H1 (cell line): ENCODE data around the gene LIPG. TPM values are rescaled to one million over a fixed set of nuclear protein-coding genes. Genes with fewer than 3 reads are reported as not detected.

Source experiments
- CTCF ChIA-PET: fragments of 300-600 bp; sonication (Branson Sonifier 250); formaldehyde crosslinking; loops from one replicate; lab custom pipeline; 2021; ENCODE audit not compliant: partially characterized antibody; lab: Charles Lee
- POLR2A ChIA-PET: fragments of 300-600 bp; sonication (Branson Sonifier 250); formaldehyde crosslinking; loops from one replicate; lab custom pipeline; 2021; ENCODE audit warnings: inconsistent platforms; ENCODE audit not compliant: partially characterized antibody; lab: Charles Lee
- DNase-seq, 2 experiments: peaks; one replicate each; pipeline versions ENCODE4 v3.0.0 to v3.0.0-alpha.2; 2010 to 2022; ENCODE audit warnings: low spot score in 2 of 2, low read depth in 1 of 2, mixed read lengths in 1 of 2
- FAIRE-seq: peaks from 2 replicates; lab custom pipeline; 2011; peaks lifted over from hg19 to GRCh38; lab: Jason Lieb, UNC
- H2AFZ ChIP-seq: 2 replicates; pipeline ENCODE4 v1.8.1; 2012; ENCODE audit warnings: low read length, inconsistent platforms
- H2AK5ac ChIP-seq: 2 replicates; pipeline ENCODE4 v1.6.1; 2013; ENCODE audit warnings: low read depth, low read length
- H2BK120ac ChIP-seq: replicated peaks from 2 replicates; pipeline ENCODE3; 2013; ENCODE audit warnings: low read depth, low read length, inconsistent platforms
- H2BK12ac ChIP-seq: 2 replicates; pipeline ENCODE4 v1.6.1; 2013; ENCODE audit warnings: low read depth, low read length
- H2BK15ac ChIP-seq: 2 replicates; pipeline ENCODE4 v1.6.1; 2013; ENCODE audit warnings: low read length
- H2BK20ac ChIP-seq: 2 replicates; pipeline ENCODE4 v1.6.1; 2013; ENCODE audit warnings: low read length
- H2BK5ac ChIP-seq: 2 replicates; pipeline ENCODE4 v1.6.1; 2013; ENCODE audit warnings: low read depth, low read length
- H3K14ac ChIP-seq: 2 replicates; pipeline ENCODE4 v1.6.1; 2013; ENCODE audit warnings: inconsistent platforms; ENCODE audit not compliant: insufficient read length
- H3K18ac ChIP-seq: 2 replicates; pipeline ENCODE4 v1.6.1; 2013; ENCODE audit warnings: low read length; ENCODE audit errors: extremely low read depth
- H3K23ac ChIP-seq: 2 replicates; pipeline ENCODE4 v1.6.1; 2013; ENCODE audit warnings: inconsistent platforms; ENCODE audit not compliant: insufficient read length
- H3K23me2 ChIP-seq: 2 replicates; pipeline ENCODE4 v1.6.1; 2013; ENCODE audit warnings: low read depth, low read length
- H3K27ac ChIP-seq: 2 replicates; pipeline ENCODE4 v1.6.1; 2011; ENCODE audit warnings: low read depth, low read length, inconsistent platforms
- H3K27me3 ChIP-seq, 4 experiments: replicated peaks in 1 of 4; 1 replicate in 1 of 4; 2 replicates in 3 of 4; pipeline versions ENCODE4 v1.6.1 to v1.8.1; 2011 to 2013; ENCODE audit warnings: low read length in 3 of 4, mild to moderate bottlenecking in 3 of 4, inconsistent platforms in 2 of 4, mixed read lengths in 2 of 4, moderate library complexity in 1 of 4; ENCODE audit not compliant: control insufficient read depth in 3 of 4, insufficient read depth in 3 of 4; ENCODE audit errors: extremely low read depth in 1 of 4
- H3K36me3 ChIP-seq, 4 experiments: 2 replicates each; pipeline versions ENCODE4 v1.6.1 to v1.8.1; 2011 to 2013; ENCODE audit warnings: mild to moderate bottlenecking in 4 of 4, low read length in 3 of 4, moderate library complexity in 2 of 4, control low read depth in 1 of 4, inconsistent platforms in 1 of 4; ENCODE audit not compliant: insufficient read depth in 4 of 4, control insufficient read depth in 2 of 4
- H3K4ac ChIP-seq: replicated peaks from 2 replicates; pipeline ENCODE3; 2013; ENCODE audit warnings: low read length, low read depth, mixed read lengths, inconsistent platforms; ENCODE audit not compliant: insufficient read length
- H3K4me1 ChIP-seq, 4 experiments: replicated peaks in 1 of 4; 1 replicate in 1 of 4; 2 replicates in 3 of 4; pipeline versions ENCODE4 v1.6.1 to v1.8.1; 2011 to 2013; ENCODE audit warnings: low read length in 3 of 4, inconsistent platforms in 2 of 4, mixed read lengths in 1 of 4; ENCODE audit not compliant: insufficient read depth in 4 of 4, control insufficient read depth in 3 of 4
- H3K4me2 ChIP-seq, 2 experiments: 2 replicates each; pipeline versions ENCODE4 v1.6.1 to v1.8.1; 2011 to 2013; ENCODE audit warnings: low read depth in 2 of 2, low read length in 2 of 2, control low read depth in 1 of 2, inconsistent platforms in 1 of 2, mild to moderate bottlenecking in 1 of 2; ENCODE audit not compliant: insufficient read depth in 1 of 2
- H3K4me3 ChIP-seq, 4 experiments: fragments of 200-600, 300-600 bp in 1 of 4; sonication (generic), shearing (Covaris generic), sonication (Bioruptor Twin) in 1 of 4; 2 replicates each; pipeline versions ENCODE4 v1.5.1 to v1.8.1; 2011 to 2016; ENCODE audit warnings: low read length in 4 of 4, low read depth in 3 of 4, control low read depth in 2 of 4, inconsistent platforms in 2 of 4, mild to moderate bottlenecking in 2 of 4, mixed read lengths in 1 of 4, moderate library complexity in 1 of 4; ENCODE audit not compliant: insufficient read depth in 2 of 4; ENCODE audit errors: extremely low read depth in 1 of 4
- H3K56ac ChIP-seq: replicated peaks from 2 replicates; pipeline ENCODE3; 2013; ENCODE audit warnings: low read depth, mild to moderate bottlenecking, mixed read lengths, low read length, inconsistent platforms; ENCODE audit not compliant: insufficient read length
- H3K79me1 ChIP-seq: 2 replicates; pipeline ENCODE4 v1.6.1; 2013; ENCODE audit warnings: low read depth, low read length, control low read depth
- H3K79me2 ChIP-seq, 2 experiments: 2 replicates each; pipeline versions ENCODE4 v1.6.1 to v1.8.1; 2012 to 2013; ENCODE audit warnings: low read length in 2 of 2, mild to moderate bottlenecking in 2 of 2, inconsistent platforms in 1 of 2; ENCODE audit not compliant: insufficient read depth in 2 of 2, control insufficient read depth in 1 of 2
- H3K9ac ChIP-seq, 4 experiments: replicated peaks in 1 of 4; 1 replicate in 1 of 4; 2 replicates in 3 of 4; pipeline versions ENCODE4 v1.6.1 to v1.8.1; 2011 to 2013; ENCODE audit warnings: low read depth in 3 of 4, low read length in 3 of 4, control low read depth in 2 of 4, mild to moderate bottlenecking in 2 of 4, moderate library complexity in 2 of 4, inconsistent platforms in 1 of 4; ENCODE audit errors: extremely low read depth in 1 of 4
- H3K9me3 ChIP-seq, 2 experiments: 2 replicates each; pipeline versions ENCODE4 v1.6.1 to v1.8.1; 2012 to 2013; ENCODE audit warnings: mild to moderate bottlenecking in 2 of 2, moderate library complexity in 2 of 2, control low read depth in 1 of 2, inconsistent platforms in 1 of 2, low read depth in 1 of 2, low read length in 1 of 2, mixed read lengths in 1 of 2; ENCODE audit not compliant: insufficient read depth in 2 of 2
- H4K20me1 ChIP-seq, 2 experiments: replicated peaks in 1 of 2; 2 replicates each; pipeline versions ENCODE3 to v1.8.1; 2011 to 2013; ENCODE audit warnings: inconsistent platforms in 2 of 2, low read length in 2 of 2, mild to moderate bottlenecking in 1 of 2; ENCODE audit not compliant: insufficient read depth in 2 of 2, control insufficient read depth in 1 of 2
- H4K5ac ChIP-seq: 2 replicates; pipeline ENCODE4 v1.6.1; 2013; ENCODE audit warnings: low read length, low read depth, mixed read lengths, inconsistent platforms; ENCODE audit not compliant: insufficient read length
- H4K8ac ChIP-seq: 2 replicates; pipeline ENCODE4 v1.8.0; 2013; ENCODE audit warnings: mild to moderate bottlenecking, moderate library complexity, low read length, inconsistent platforms; ENCODE audit not compliant: insufficient read depth; ENCODE audit errors: extremely low read depth
- H4K91ac ChIP-seq: replicated peaks from 2 replicates; pipeline ENCODE3; 2013; ENCODE audit warnings: low read length, mixed read lengths, inconsistent platforms; ENCODE audit not compliant: insufficient read length
- WGBS, 2 experiments: shearing (Covaris generic) in 1 of 2; methylation state at CpG; one replicate each; pipeline versions ENCODE4 v1.1.6 to v1.1.7; 2013 to 2015; ENCODE audit warnings: low lambda C conversion rate in 2 of 2, mixed read lengths in 2 of 2, inconsistent platforms in 1 of 2, low coverage in 1 of 2, missing lambda C conversion rate in 1 of 2; ENCODE audit not compliant: insufficient replicate concordance in 2 of 2, insufficient coverage in 1 of 2, insufficient read length in 1 of 2; ENCODE audit errors: extremely low coverage in 1 of 2, missing lambda C conversion rate in 1 of 2; 5-methylcytosine and 5-hydroxymethylcytosine counted together
- polyA plus RNA-seq, 7 experiments: library from polyadenylated mRNA; depleted of rRNA in 3 of 7; stranded (reverse) in 5 of 7; unstranded in 2 of 7; fragments of >200 nt in 5 of 7; fragments of 200-250 nt in 2 of 7; gene quantifications; 1 replicate in 5 of 7; 2 replicates in 1 of 7; 4 replicates in 1 of 7; pipeline versions ENCODE4 v1.2.1 to v1.2.3, GENCODE V29; 2011 to 2013; ENCODE audit warnings: missing spikeins in 2 of 7, mixed read lengths in 2 of 7
- total RNA-seq: library from RNA; stranded (reverse); fragmentation: NEBNext Ultra II Directional; extraction: Animal tissue kit (Norgen Biotek cat#: 25700); gene quantifications from 2 replicates; pipeline ENCODE4 v1.2.1, GENCODE V29; 2021

Gene LIPG
- total and polyA plus RNA-seq, 2 of the 8 experiments (the other 6 are each of a cell fraction or from before 2014, with no cell fraction given) = 9.2 to 9.8 TPM

GRCh38 chr18:49566217-49566770 is 4.4 kb downstream of the LIPG start:
- Histone ChIP-seq H4K20me1 (peaks cover 5 to 11% of the 10 kb centered on the region in 2 experiments), H2BK12ac (no peak overlapping the region), H3K9me3 (no peaks in the 10 kb centered on the region), H3K4me2 (no peak overlapping the region), H2BK20ac (no peak overlapping the region), H2AFZ (no peak overlapping the region), H3K4me1 (peaks cover 4 to 5% (median 4%) of the 10 kb centered on the region in 4 experiments), H3K4ac (no peak overlapping the region), H4K91ac (no peak overlapping the region), H3K79me1 (no peaks in the 10 kb centered on the region), H3K23me2 (peaks cover 18% of the 10 kb centered on the region), H2BK15ac (no peak overlapping the region), H3K27ac (no peak overlapping the region), H2BK5ac (no peak overlapping the region), H3K36me3 (peaks cover 2 to 24% (median 14%) of the 10 kb centered on the region in 4 experiments; a peak in 5 of 8 replicates), H3K23ac (no peak overlapping the region), H3K56ac (no peak overlapping the region), H3K27me3 (peaks cover 0 to 12% (median 5%) of the 10 kb centered on the region in 4 experiments; a peak in 5 of 7 replicates), H4K5ac (no peak overlapping the region), H2BK120ac (no peak overlapping the region), H2AK5ac (no peak overlapping the region), H3K18ac (no peak overlapping the region), H3K79me2 (peaks cover 0 to 12% of the 10 kb centered on the region in 2 experiments; a peak in 2 of 4 replicates), H4K8ac (no peak overlapping the region), H3K4me3 (no peak overlapping the region), H3K14ac (no peak overlapping the region), H3K9ac (no peak overlapping the region)
- CTCF ChIA-PET = no interaction called here
- DNase-seq (no peak), FAIRE-seq (no peak)
- POLR2A ChIA-PET = no interaction called here
- 94% methylated on average over 3 of the region's 3 CpGs; no CpG with 5 or more reads in 1 of the 2 experiments for WGBS, 2 experiments
